Inflammatory macrophage treated with lipopolysaccharide for 1 hour (primary cell): ENCODE measurements around the gene OR10A7.
"Not testable (repeated sequence)": the region's sequence is repeated elsewhere in the genome, so short reads cannot be mapped to it uniquely, and the experiment has no call there.

Source experiments
- DNase-seq, 2 donors: peaks; one replicate each; pipeline ENCODE4 v3.0.0-alpha.2; 2020 to 2022

Gene OR10A7, protein sequence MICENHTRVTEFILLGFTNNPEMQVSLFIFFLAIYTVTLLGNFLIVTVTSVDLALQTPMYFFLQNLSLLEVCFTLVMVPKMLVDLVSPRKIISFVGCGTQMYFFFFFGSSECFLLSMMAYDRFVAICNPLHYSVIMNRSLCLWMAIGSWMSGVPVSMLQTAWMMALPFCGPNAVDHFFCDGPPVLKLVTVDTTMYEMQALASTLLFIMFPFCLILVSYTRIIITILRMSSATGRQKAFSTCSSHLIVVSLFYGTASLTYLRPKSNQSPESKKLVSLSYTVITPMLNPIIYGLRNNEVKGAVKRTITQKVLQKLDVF

DNA sequence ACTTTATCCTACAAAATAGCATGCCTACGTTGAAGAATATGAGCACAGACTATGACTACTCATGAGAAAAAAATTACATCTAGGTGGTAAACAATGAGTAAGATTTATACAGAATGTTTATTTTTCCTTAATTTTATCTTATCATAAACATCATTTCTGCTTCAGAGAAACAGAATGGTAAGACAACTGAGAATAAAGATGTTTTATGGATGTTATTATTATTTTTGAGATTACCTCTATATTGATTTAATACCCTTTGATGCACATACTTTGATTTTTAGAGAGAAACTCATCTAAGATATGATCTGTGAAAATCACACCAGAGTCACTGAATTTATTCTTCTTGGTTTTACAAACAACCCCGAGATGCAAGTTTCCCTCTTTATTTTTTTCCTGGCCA, at the start of gene OR10A7:
Gene OR10A7, plus strand, starts transcription at position 301 of the 400 bp plus-strand sequence. Its CDS starts 0 bp downstream, at position 301.
- no peak for DNase-seq

- no peak for DNase-seq
Observed at GRCh38 chr12:55171445-55171844, 49.4 kb upstream of the OR10A7 start.

- DNase-seq, result not testable (repeated sequence)
Observed at GRCh38 chr12:55171846-55172245, 49.0 kb upstream of the OR10A7 start.

DNA sequence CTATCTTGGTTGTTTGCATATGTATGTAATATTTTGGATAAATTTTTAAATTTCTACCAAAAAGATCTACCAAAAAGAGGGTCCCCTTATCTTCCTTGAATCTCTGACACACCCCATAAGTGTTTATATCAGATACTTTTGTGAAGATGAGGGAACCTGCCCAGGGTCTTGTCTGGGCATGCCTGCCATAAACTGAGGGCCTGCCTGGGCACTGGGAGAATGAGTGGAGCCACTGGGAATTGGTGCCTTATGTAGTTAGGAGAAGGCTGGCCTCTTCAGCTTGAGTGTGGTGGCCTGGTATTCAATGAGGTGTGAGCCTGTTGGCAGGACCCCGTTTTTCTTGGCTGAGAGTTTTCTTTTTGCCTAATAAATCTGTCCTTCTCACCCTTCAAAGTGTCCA, 48.1 kb upstream of the OR10A7 start:
- no peak for DNase-seq

DNA sequence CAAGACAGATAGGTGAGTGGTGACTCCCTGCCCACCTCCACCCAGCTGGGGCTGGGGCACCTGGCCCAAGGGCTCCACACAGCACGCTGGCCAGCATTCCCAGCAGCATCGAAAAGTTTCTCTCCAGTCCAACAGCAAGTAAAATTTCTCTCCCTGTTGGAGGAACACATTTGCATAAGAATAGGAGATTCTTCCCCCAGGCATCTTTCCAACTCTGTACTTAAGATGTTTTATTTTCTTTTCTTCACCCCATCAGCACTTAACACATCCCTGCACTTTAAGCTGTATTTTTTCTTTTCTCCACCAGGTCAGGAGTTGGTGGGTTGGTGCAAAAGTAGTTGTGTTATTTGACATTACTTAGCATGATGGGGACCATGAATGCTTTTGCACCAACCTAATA, 47.4 kb upstream of the OR10A7 start:
- no peak for DNase-seq

GRCh38 chr12:55188573-55188972, 32.3 kb upstream of the OR10A7 start:
- DNase-seq, result no peak

DNA sequence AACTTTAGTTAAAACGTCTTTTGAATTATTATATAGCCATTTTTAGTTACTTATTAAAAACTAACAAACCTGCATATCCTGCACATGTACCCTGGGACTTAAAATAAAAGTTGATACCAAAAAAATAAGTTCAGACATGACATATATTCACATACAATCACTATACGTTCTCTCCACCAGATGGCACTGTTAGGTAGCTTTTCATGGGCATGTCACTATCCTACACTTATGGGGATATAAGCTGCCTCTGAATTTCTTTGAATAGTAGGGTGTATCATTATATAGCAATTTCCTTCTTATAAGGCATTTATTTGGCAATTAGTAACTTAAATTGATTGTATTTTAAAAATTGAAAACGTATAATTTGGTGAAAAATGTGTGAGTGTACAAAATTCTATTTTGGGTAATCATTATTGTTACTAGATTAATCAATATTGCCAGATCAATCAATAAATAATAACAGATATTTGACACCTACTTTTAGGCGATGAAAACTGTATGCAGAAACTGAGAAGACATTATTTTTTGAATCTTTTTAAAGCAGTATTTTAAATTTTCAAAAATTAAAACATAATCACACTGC, 31.8 kb upstream of the OR10A7 start:
- peak; percentile 59 to 95 for DNase-seq

DNA sequence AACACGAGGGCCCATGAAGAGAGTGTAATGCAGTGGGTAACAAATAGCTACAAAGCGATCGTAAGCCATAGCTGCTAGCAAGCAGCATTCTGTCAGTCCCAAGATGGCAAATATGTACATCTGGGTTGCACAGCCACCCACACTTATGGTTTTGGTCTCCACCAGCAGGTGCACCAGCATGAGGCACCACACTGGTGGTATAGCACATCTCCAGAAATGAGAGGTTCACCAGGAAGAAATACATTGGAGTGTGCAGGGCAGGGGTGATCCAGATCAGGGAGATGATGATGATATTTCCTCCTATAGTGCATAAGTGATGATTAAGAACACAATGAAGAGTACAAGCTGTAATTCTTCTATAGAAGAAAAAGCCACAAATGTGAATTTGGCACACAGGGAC, 26.4 kb upstream of the OR10A7 start:
- no peak for DNase-seq

DNA sequence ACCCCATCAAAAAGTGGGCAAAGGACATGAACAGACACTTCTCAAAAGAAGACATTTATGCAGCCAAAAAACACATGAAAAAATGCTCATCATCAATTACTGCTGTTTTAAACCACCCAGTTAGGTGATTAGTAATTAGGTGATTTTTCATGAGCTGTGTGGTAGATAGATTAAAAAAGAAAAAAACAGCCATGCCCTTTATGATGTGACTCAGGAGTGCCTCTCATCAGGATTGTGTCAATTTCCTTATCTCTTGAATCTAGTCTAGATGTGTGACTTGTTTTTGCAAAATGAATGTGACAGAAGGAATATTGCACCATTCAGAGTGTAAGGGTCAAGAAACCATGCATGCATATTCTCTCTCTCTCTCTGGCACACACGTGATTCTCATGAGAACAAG, 5.7 kb downstream of the OR10A7 start:
- no peak for DNase-seq

- no peak for DNase-seq
Observed at GRCh38 chr12:55227643-55228042, 6.8 kb downstream of the OR10A7 start.

DNA sequence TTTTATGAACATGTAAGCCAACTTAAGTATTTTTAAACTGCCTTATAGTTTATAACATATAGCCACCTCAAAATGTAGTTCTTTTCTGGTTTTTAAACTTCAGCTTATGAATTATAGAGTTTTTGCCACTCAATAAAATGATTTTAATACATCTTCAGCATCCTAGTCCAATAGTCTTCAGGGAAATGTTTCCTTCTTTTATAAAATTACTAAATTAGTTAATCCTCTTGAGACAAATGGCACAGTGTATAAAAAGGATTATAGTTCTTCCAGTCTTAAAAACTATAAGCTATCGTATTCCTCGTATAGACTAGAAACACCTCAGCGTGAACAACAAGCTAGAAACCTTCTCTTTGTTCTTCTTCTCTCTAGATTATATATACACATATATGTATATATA, 23.5 kb downstream of the OR10A7 start, which contains the start of gene OR6C74:
Gene OR6C74, plus strand, starts transcription at position 301 of the 400 bp plus-strand sequence. CDS start 2,679 bp downstream, outside the sequence.
- no peak for DNase-seq

DNA sequence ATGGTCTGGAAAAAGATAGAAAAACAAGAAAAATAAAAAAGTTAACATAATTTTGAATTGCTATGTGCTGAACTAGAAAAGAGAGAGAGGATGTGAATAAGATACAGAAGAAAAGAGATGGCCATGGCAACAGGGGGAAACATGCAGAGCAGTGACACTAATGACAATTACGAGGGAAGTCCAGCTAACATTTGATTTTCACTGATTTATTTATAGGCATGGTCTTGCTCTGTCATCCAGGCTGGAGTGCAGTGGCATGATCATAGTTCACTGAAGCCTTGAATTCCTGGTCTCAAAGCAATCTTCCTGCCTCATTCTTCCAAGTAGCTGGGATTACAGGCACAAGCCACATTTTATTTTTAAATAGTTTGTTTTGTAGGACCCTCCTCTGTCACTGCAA, 25.3 kb downstream of the OR10A7 start:
- DNase-seq, result no peak

- DNase-seq, result no peak
Observed at GRCh38 chr12:55250944-55251343, 30.1 kb downstream of the OR10A7 start.

- DNase-seq, result no peak
Observed at GRCh38 chr12:55253281-55253680, 32.5 kb downstream of the OR10A7 start.

GRCh38 chr12:55256831-55257230, 36.0 kb downstream of the OR10A7 start:
- DNase-seq, result no peak

GRCh38 chr12:55258303-55258702, 37.5 kb downstream of the OR10A7 start:
- DNase-seq, result no peak
